H1 (cell line): ENCODE results near the gene ATP13A2. TPM values are rescaled to one million over a fixed set of nuclear protein-coding genes. Genes with fewer than 3 reads are reported as not detected.

Experiments
- CTCF ChIA-PET: fragments of 300-600 bp; sonication (Branson Sonifier 250); formaldehyde crosslinking; loops from one replicate; lab custom pipeline; 2021; ENCODE audit not compliant: partially characterized antibody; lab: Charles Lee
- POLR2A ChIA-PET: fragments of 300-600 bp; sonication (Branson Sonifier 250); formaldehyde crosslinking; loops from one replicate; lab custom pipeline; 2021; ENCODE audit warnings: inconsistent platforms; ENCODE audit not compliant: partially characterized antibody; lab: Charles Lee
- DNase-seq, 2 experiments: peaks; one replicate each; pipeline versions ENCODE4 v3.0.0 to v3.0.0-alpha.2; 2010 to 2022; ENCODE audit warnings: low spot score in 2 of 2, low read depth in 1 of 2, mixed read lengths in 1 of 2
- FAIRE-seq: peaks from 2 replicates; lab custom pipeline; 2011; peaks lifted over from hg19 to GRCh38; lab: Jason Lieb, UNC
- H2AFZ ChIP-seq: 2 replicates; pipeline ENCODE4 v1.8.1; 2012; ENCODE audit warnings: low read length, inconsistent platforms
- H2AK5ac ChIP-seq: 2 replicates; pipeline ENCODE4 v1.6.1; 2013; ENCODE audit warnings: low read depth, low read length
- H2BK120ac ChIP-seq: replicated peaks from 2 replicates; pipeline ENCODE3; 2013; ENCODE audit warnings: low read depth, low read length, inconsistent platforms
- H2BK12ac ChIP-seq: 2 replicates; pipeline ENCODE4 v1.6.1; 2013; ENCODE audit warnings: low read depth, low read length
- H2BK15ac ChIP-seq: 2 replicates; pipeline ENCODE4 v1.6.1; 2013; ENCODE audit warnings: low read length
- H2BK20ac ChIP-seq: 2 replicates; pipeline ENCODE4 v1.6.1; 2013; ENCODE audit warnings: low read length
- H2BK5ac ChIP-seq: 2 replicates; pipeline ENCODE4 v1.6.1; 2013; ENCODE audit warnings: low read depth, low read length
- H3K14ac ChIP-seq: 2 replicates; pipeline ENCODE4 v1.6.1; 2013; ENCODE audit warnings: inconsistent platforms; ENCODE audit not compliant: insufficient read length
- H3K18ac ChIP-seq: 2 replicates; pipeline ENCODE4 v1.6.1; 2013; ENCODE audit warnings: low read length; ENCODE audit errors: extremely low read depth
- H3K23ac ChIP-seq: 2 replicates; pipeline ENCODE4 v1.6.1; 2013; ENCODE audit warnings: inconsistent platforms; ENCODE audit not compliant: insufficient read length
- H3K23me2 ChIP-seq: 2 replicates; pipeline ENCODE4 v1.6.1; 2013; ENCODE audit warnings: low read depth, low read length
- H3K27ac ChIP-seq: 2 replicates; pipeline ENCODE4 v1.6.1; 2011; ENCODE audit warnings: low read depth, low read length, inconsistent platforms
- H3K27me3 ChIP-seq, 4 experiments: replicated peaks in 1 of 4; 1 replicate in 1 of 4; 2 replicates in 3 of 4; pipeline versions ENCODE4 v1.6.1 to v1.8.1; 2011 to 2013; ENCODE audit warnings: low read length in 3 of 4, mild to moderate bottlenecking in 3 of 4, inconsistent platforms in 2 of 4, mixed read lengths in 2 of 4, moderate library complexity in 1 of 4; ENCODE audit not compliant: control insufficient read depth in 3 of 4, insufficient read depth in 3 of 4; ENCODE audit errors: extremely low read depth in 1 of 4
- H3K36me3 ChIP-seq, 4 experiments: 2 replicates each; pipeline versions ENCODE4 v1.6.1 to v1.8.1; 2011 to 2013; ENCODE audit warnings: mild to moderate bottlenecking in 4 of 4, low read length in 3 of 4, moderate library complexity in 2 of 4, control low read depth in 1 of 4, inconsistent platforms in 1 of 4; ENCODE audit not compliant: insufficient read depth in 4 of 4, control insufficient read depth in 2 of 4
- H3K4ac ChIP-seq: replicated peaks from 2 replicates; pipeline ENCODE3; 2013; ENCODE audit warnings: low read length, low read depth, mixed read lengths, inconsistent platforms; ENCODE audit not compliant: insufficient read length
- H3K4me1 ChIP-seq, 4 experiments: replicated peaks in 1 of 4; 1 replicate in 1 of 4; 2 replicates in 3 of 4; pipeline versions ENCODE4 v1.6.1 to v1.8.1; 2011 to 2013; ENCODE audit warnings: low read length in 3 of 4, inconsistent platforms in 2 of 4, mixed read lengths in 1 of 4; ENCODE audit not compliant: insufficient read depth in 4 of 4, control insufficient read depth in 3 of 4
- H3K4me2 ChIP-seq, 2 experiments: 2 replicates each; pipeline versions ENCODE4 v1.6.1 to v1.8.1; 2011 to 2013; ENCODE audit warnings: low read depth in 2 of 2, low read length in 2 of 2, control low read depth in 1 of 2, inconsistent platforms in 1 of 2, mild to moderate bottlenecking in 1 of 2; ENCODE audit not compliant: insufficient read depth in 1 of 2
- H3K4me3 ChIP-seq, 4 experiments: fragments of 200-600, 300-600 bp in 1 of 4; sonication (generic), shearing (Covaris generic), sonication (Bioruptor Twin) in 1 of 4; 2 replicates each; pipeline versions ENCODE4 v1.5.1 to v1.8.1; 2011 to 2016; ENCODE audit warnings: low read length in 4 of 4, low read depth in 3 of 4, control low read depth in 2 of 4, inconsistent platforms in 2 of 4, mild to moderate bottlenecking in 2 of 4, mixed read lengths in 1 of 4, moderate library complexity in 1 of 4; ENCODE audit not compliant: insufficient read depth in 2 of 4; ENCODE audit errors: extremely low read depth in 1 of 4
- H3K56ac ChIP-seq: replicated peaks from 2 replicates; pipeline ENCODE3; 2013; ENCODE audit warnings: low read depth, mild to moderate bottlenecking, mixed read lengths, low read length, inconsistent platforms; ENCODE audit not compliant: insufficient read length
- H3K79me1 ChIP-seq: 2 replicates; pipeline ENCODE4 v1.6.1; 2013; ENCODE audit warnings: low read depth, low read length, control low read depth
- H3K79me2 ChIP-seq, 2 experiments: 2 replicates each; pipeline versions ENCODE4 v1.6.1 to v1.8.1; 2012 to 2013; ENCODE audit warnings: low read length in 2 of 2, mild to moderate bottlenecking in 2 of 2, inconsistent platforms in 1 of 2; ENCODE audit not compliant: insufficient read depth in 2 of 2, control insufficient read depth in 1 of 2
- H3K9ac ChIP-seq, 4 experiments: replicated peaks in 1 of 4; 1 replicate in 1 of 4; 2 replicates in 3 of 4; pipeline versions ENCODE4 v1.6.1 to v1.8.1; 2011 to 2013; ENCODE audit warnings: low read depth in 3 of 4, low read length in 3 of 4, control low read depth in 2 of 4, mild to moderate bottlenecking in 2 of 4, moderate library complexity in 2 of 4, inconsistent platforms in 1 of 4; ENCODE audit errors: extremely low read depth in 1 of 4
- H3K9me3 ChIP-seq, 2 experiments: 2 replicates each; pipeline versions ENCODE4 v1.6.1 to v1.8.1; 2012 to 2013; ENCODE audit warnings: mild to moderate bottlenecking in 2 of 2, moderate library complexity in 2 of 2, control low read depth in 1 of 2, inconsistent platforms in 1 of 2, low read depth in 1 of 2, low read length in 1 of 2, mixed read lengths in 1 of 2; ENCODE audit not compliant: insufficient read depth in 2 of 2
- H4K20me1 ChIP-seq, 2 experiments: replicated peaks in 1 of 2; 2 replicates each; pipeline versions ENCODE3 to v1.8.1; 2011 to 2013; ENCODE audit warnings: inconsistent platforms in 2 of 2, low read length in 2 of 2, mild to moderate bottlenecking in 1 of 2; ENCODE audit not compliant: insufficient read depth in 2 of 2, control insufficient read depth in 1 of 2
- H4K5ac ChIP-seq: 2 replicates; pipeline ENCODE4 v1.6.1; 2013; ENCODE audit warnings: low read length, low read depth, mixed read lengths, inconsistent platforms; ENCODE audit not compliant: insufficient read length
- H4K8ac ChIP-seq: 2 replicates; pipeline ENCODE4 v1.8.0; 2013; ENCODE audit warnings: mild to moderate bottlenecking, moderate library complexity, low read length, inconsistent platforms; ENCODE audit not compliant: insufficient read depth; ENCODE audit errors: extremely low read depth
- H4K91ac ChIP-seq: replicated peaks from 2 replicates; pipeline ENCODE3; 2013; ENCODE audit warnings: low read length, mixed read lengths, inconsistent platforms; ENCODE audit not compliant: insufficient read length
- BACH1 ChIP-seq: IDR thresholded peaks from 2 replicates; pipeline ENCODE4 v1.6.1; 2012; ENCODE audit warnings: low read length, improper control_type of control experiment
- BCL11A ChIP-seq, 2 experiments: IDR thresholded peaks; one replicate each; pipeline ENCODE4 v1.6.1; 2011; ENCODE audit warnings: low read depth in 2 of 2, low read length in 2 of 2, mild to moderate bottlenecking in 2 of 2
- CEBPB ChIP-seq: IDR thresholded peaks from 2 replicates; pipeline ENCODE4 v1.6.1; 2012; ENCODE audit warnings: low read depth, low read length
- CREB1 ChIP-seq: IDR thresholded peaks from 2 replicates; pipeline ENCODE4 v1.6.1; 2012; ENCODE audit warnings: inconsistent platforms
- HDAC6 ChIP-seq: IDR thresholded peaks from one replicate; pipeline ENCODE4 v1.7.1; 2012; ENCODE audit warnings: low read depth, mild to moderate bottlenecking, inconsistent platforms, low read length, moderate library complexity
- JUN ChIP-seq: IDR thresholded peaks from 2 replicates; pipeline ENCODE4 v1.6.1; 2011; ENCODE audit warnings: low read depth, mild to moderate bottlenecking, improper control_type of control experiment, low read length
- POLR2A ChIP-seq, 2 experiments: IDR thresholded peaks; 1 replicate in 1 of 2; 2 replicates in 1 of 2; pipeline ENCODE4 v1.6.1; 2011; ENCODE audit warnings: low read depth in 2 of 2, low read length in 2 of 2, mild to moderate bottlenecking in 2 of 2; ENCODE audit errors: control extremely low read depth in 1 of 2
- POLR2AphosphoS5 ChIP-seq: IDR thresholded peaks from 2 replicates; pipeline ENCODE4 v1.6.1; 2011; ENCODE audit warnings: low read depth, low read length
- POU5F1 ChIP-seq: IDR thresholded peaks from 2 replicates; pipeline ENCODE4 v1.6.1; 2011; ENCODE audit warnings: low read depth, mild to moderate bottlenecking, low read length, moderate library complexity
- RAD21 ChIP-seq, 2 experiments: IDR thresholded peaks in 1 of 2; conservative IDR thresholded peaks in 1 of 2; 2 replicates each; pipeline ENCODE4 v1.6.1; 2011; ENCODE audit warnings: low read depth in 2 of 2, low read length in 2 of 2, improper control_type of control experiment in 1 of 2, inconsistent platforms in 1 of 2, mild to moderate bottlenecking in 1 of 2, moderate library complexity in 1 of 2
- RFX5 ChIP-seq: IDR thresholded peaks from 2 replicates; pipeline ENCODE4 v1.6.1; 2011; ENCODE audit warnings: low read depth, low read length, improper control_type of control experiment, borderline replicate concordance
- RNF2 ChIP-seq: fragments of 200-900, 300-1000 bp; sonication (generic); IDR thresholded peaks from 2 replicates; pipeline ENCODE4 v1.7.1; 2016; ENCODE audit warnings: borderline replicate concordance, low read depth, mild to moderate bottlenecking, antibody characterized with exemption, low read length; ENCODE audit not compliant: poor library complexity, severe bottlenecking; ENCODE audit errors: missing control alignments
- SAP30 ChIP-seq: fragments of 300-600 bp; sonication (generic); IDR thresholded peaks from 2 replicates; pipeline ENCODE4 v1.7.1; 2012; ENCODE audit warnings: low read length, moderate library complexity, mild to moderate bottlenecking, inconsistent platforms; ENCODE audit not compliant: insufficient read depth, insufficient replicate concordance
- SIX5 ChIP-seq: IDR thresholded peaks from 2 replicates; pipeline ENCODE4 v1.6.1; 2011; ENCODE audit warnings: mild to moderate bottlenecking, low read depth, low read length
- SRF ChIP-seq: IDR thresholded peaks from 2 replicates; pipeline ENCODE4 v1.6.1; 2011; ENCODE audit warnings: mild to moderate bottlenecking, low read depth, low read length, moderate library complexity
- TCF12 ChIP-seq: IDR thresholded peaks from 2 replicates; pipeline ENCODE4 v1.6.1; 2011; ENCODE audit warnings: low read depth, mild to moderate bottlenecking, low read length
- WGBS, 2 experiments: shearing (Covaris generic) in 1 of 2; methylation state at CpG; one replicate each; pipeline versions ENCODE4 v1.1.6 to v1.1.7; 2013 to 2015; ENCODE audit warnings: low lambda C conversion rate in 2 of 2, mixed read lengths in 2 of 2, inconsistent platforms in 1 of 2, low coverage in 1 of 2, missing lambda C conversion rate in 1 of 2; ENCODE audit not compliant: insufficient replicate concordance in 2 of 2, insufficient coverage in 1 of 2, insufficient read length in 1 of 2; ENCODE audit errors: extremely low coverage in 1 of 2, missing lambda C conversion rate in 1 of 2; 5-methylcytosine and 5-hydroxymethylcytosine counted together
- polyA plus RNA-seq, 7 experiments: library from polyadenylated mRNA; depleted of rRNA in 3 of 7; stranded (reverse) in 5 of 7; unstranded in 2 of 7; fragments of >200 nt in 5 of 7; fragments of 200-250 nt in 2 of 7; gene quantifications; 1 replicate in 5 of 7; 2 replicates in 1 of 7; 4 replicates in 1 of 7; pipeline versions ENCODE4 v1.2.1 to v1.2.3, GENCODE V29; 2011 to 2013; ENCODE audit warnings: missing spikeins in 2 of 7, mixed read lengths in 2 of 7
- total RNA-seq: library from RNA; stranded (reverse); fragmentation: NEBNext Ultra II Directional; extraction: Animal tissue kit (Norgen Biotek cat#: 25700); gene quantifications from 2 replicates; pipeline ENCODE4 v1.2.1, GENCODE V29; 2021

ATP13A2 gene
- total and polyA plus RNA-seq, 2 of the 8 experiments (the other 6 are each of a cell fraction or from before 2014, with no cell fraction given), result 82.1 to 83.6 TPM

- Histone ChIP-seq H3K23me2 (no peaks in the 10 kb centered on the region), H2AFZ (no peak overlapping the region), H3K9me3 (no peaks in the 10 kb centered on the region), H3K14ac (no peak overlapping the region), H4K91ac (no peak overlapping the region), H2BK5ac (no peak overlapping the region), H4K5ac (no peak overlapping the region), H3K79me1 (no peaks in the 10 kb centered on the region), H3K4me1 (no peaks in the 10 kb centered on the region), H3K4me2 (no peak overlapping the region), H3K18ac (no peak overlapping the region), H3K36me3 (peaks cover 10 to 45% (median 15%) of the 10 kb centered on the region in 4 experiments), H2BK12ac (no peak overlapping the region), H4K20me1 (peaks cover 0 to 3% of the 10 kb centered on the region in 2 experiments), H3K27me3 (no peaks in the 10 kb centered on the region), H3K23ac (no peak overlapping the region), H3K56ac (no peak overlapping the region), H2AK5ac (no peak overlapping the region), H3K79me2 (peaks cover 0 to 9% of the 10 kb centered on the region in 2 experiments; a peak in 1 of 4 replicates), H3K27ac (no peak overlapping the region), H2BK120ac (no peak overlapping the region), H2BK20ac (no peak overlapping the region), H3K9ac (no peak overlapping the region), H3K4ac (no peak overlapping the region), H2BK15ac (no peak overlapping the region), H3K4me3 (no peak overlapping the region), H4K8ac (no peak overlapping the region)
- 74% methylated on average over 5 of the region's 5 CpGs; no CpG with 5 or more reads in 1 of the 2 experiments for WGBS, 2 experiments
- DNase-seq, result no peak
- FAIRE-seq, result no peak
- POLR2A ChIA-PET, result no interaction called here
- CTCF ChIA-PET, result interaction anchor here (1.0 to 6.3 kb wide), 8 partner anchors 10 to 97 kb away, joined by 3 to 95 read pairs (median 11); no protein-coding TSS in a partner anchor
- no peak for TF ChIP-seq POLR2AphosphoS5
- TF ChIP-seq TCF12, result no peak
- no peak for TF ChIP-seq SIX5
- no peak for TF ChIP-seq POLR2A (IDR thresholded peaks at IDR 0.05; ENCODE audit: control extremely low read depth in 1 of 2, low read depth in 2 of 2, low read length in 2 of 2)
- no peak for TF ChIP-seq SRF
- no peak for TF ChIP-seq SAP30
- TF ChIP-seq RNF2, result no peak
- no peak for TF ChIP-seq RFX5
- TF ChIP-seq POU5F1, result no peak
- no peak for TF ChIP-seq JUN
- TF ChIP-seq RAD21 (IDR thresholded peaks at IDR 0.05 in 1 of 2, conservative IDR thresholded peaks at IDR 0.05 in 1 of 2; ENCODE audit: low read depth in 2 of 2, low read length in 2 of 2), result no peak
- TF ChIP-seq CREB1, result no peak
- no peak for TF ChIP-seq CEBPB
- no peak for TF ChIP-seq BACH1
- TF ChIP-seq HDAC6, result no peak
- TF ChIP-seq BCL11A (IDR thresholded peaks at IDR 0.05; ENCODE audit: low read depth in 2 of 2, low read length in 2 of 2), result no peak
Measured at GRCh38 chr1:17043676-17044075, 31.9 kb upstream of the ATP13A2 start.
